Sigmoid colon (tissue), 7 donors: ENCODE data around the gene PRTN3. TPM values are rescaled to one million over a fixed set of nuclear protein-coding genes. Genes with fewer than 3 reads are reported as not detected.
"Not testable (repeated sequence)": the region's sequence is repeated elsewhere in the genome, so short reads cannot be mapped to it uniquely, and the experiment has no call there.

Experiments
- DNase-seq: peaks from one replicate; pipeline ENCODE4 v3.0.0-alpha.2; 2019
- H3K27ac ChIP-seq, 4 donors: fragments of 200-600 bp; sonication (generic); one replicate each; pipeline ENCODE4 v1.5.1; 2016 to 2019; ENCODE audit warnings: mild to moderate bottlenecking in 1 of 4
- H3K27me3 ChIP-seq, 3 donors: fragments of 200-600 bp; sonication (generic); one replicate each; pipeline ENCODE4 v1.5.1; 2019; ENCODE audit warnings: mild to moderate bottlenecking in 1 of 3
- H3K36me3 ChIP-seq, 4 donors: fragments of 200-600 bp; sonication (generic); one replicate each; pipeline ENCODE4 v1.5.1; 2016 to 2019
- H3K4me1 ChIP-seq, 4 donors: fragments of 200-600 bp; sonication (generic); one replicate each; pipeline ENCODE4 v1.5.1; 2017 to 2019
- H3K4me3 ChIP-seq, 4 donors: fragments of 200-600 bp; sonication (generic); one replicate each; pipeline ENCODE4 v1.5.1; 2017 to 2019; ENCODE audit warnings: mild to moderate bottlenecking in 2 of 4, moderate library complexity in 1 of 4
- H3K9me3 ChIP-seq, 4 donors: fragments of 200-600 bp in 3 of 4; sonication (generic) in 3 of 4; one replicate each; pipeline versions ENCODE4 v1.5.1 to v1.6.1; 2013 to 2019
- EP300 ChIP-seq, 4 donors: sonication (generic); formaldehyde crosslinking; IDR thresholded peaks; one replicate each; pipeline ENCODE4 v1.6.1; 2017; ENCODE audit warnings: antibody characterized with exemption in 4 of 4
- POLR2A ChIP-seq, 2 donors: fragments of 450-650 bp; IDR thresholded peaks; one replicate each; pipeline ENCODE4 v1.6.1; 2016; ENCODE audit warnings: antibody characterized with exemption in 2 of 2, mild to moderate bottlenecking in 2 of 2, moderate library complexity in 2 of 2
- POLR2AphosphoS5 ChIP-seq, 4 donors: sonication (generic); formaldehyde crosslinking; IDR thresholded peaks; one replicate each; pipeline ENCODE4 v1.6.1; 2017; ENCODE audit warnings: antibody characterized with exemption in 4 of 4
- WGBS, 2 donors: extraction: QIAGEN DNeasy Blood & Tissue Kit; methylation state at CpG; one replicate each; pipeline ENCODE4 v1.1.7; 2013; 5-methylcytosine and 5-hydroxymethylcytosine counted together
- intact Hi-C: fragments of 100-400 bp; cut with DNase I; formaldehyde crosslinking; loops from one replicate; pipeline ENCODE4 v1.15.1; 2023
- polyA plus RNA-seq, 3 donors: library from polyadenylated mRNA; stranded (reverse); fragments of 200-250 nt; gene quantifications; one replicate each; pipeline ENCODE4 v1.2.3, GENCODE V29; 2013
- total RNA-seq, 4 donors: library from RNA; depleted of rRNA; stranded (reverse); fragments of >200 nt; gene quantifications; one replicate each; pipeline ENCODE4 v1.1.0, GENCODE V29; 2016
- TF ChIP-seq, protein P1 (sequence below), 4 experiments: fragments of 450-650 bp in 3 of 4; fragments of 200-600 bp in 1 of 4; IDR thresholded peaks; one replicate each; pipeline ENCODE4 v1.5.1; 2016 to 2019; ENCODE audit warnings: antibody characterized with exemption in 4 of 4, mild to moderate bottlenecking in 3 of 4, moderate library complexity in 2 of 4
- donor health status: healthy with polysubstance abuse.
- donor health status: Bipolar disorder and iron deficiency.
- donor health status: healthy.

PRTN3 gene
- total and polyA plus RNA-seq, 7 donors: not detected

- H3K9me3 ChIP-seq: no peaks in the 10 kb centered on the region
- H3K4me1 ChIP-seq: peaks cover 0 to 30% (median 23%) of the 10 kb centered on the region in 4 donors
- intact Hi-C loops: no loop called here
- no peaks in the 10 kb centered on the region for H3K36me3 ChIP-seq
- WGBS, 2 donors: 9 to 37% methylated on average over 67 to 70 of the region's 70 CpGs
- no peak for DNase-seq
- H3K27me3 ChIP-seq: peaks cover 14 to 88% (median 54%) of the 10 kb centered on the region in 3 donors
- H3K27ac ChIP-seq: no peak overlapping the region
- H3K4me3 ChIP-seq: peak overlapping the region in 3 of 4 donors; percentile 22 to 32 (median 24)
- no peak for TF ChIP-seq POLR2AphosphoS5 (IDR thresholded peaks at IDR 0.05)
- no peak for TF ChIP-seq EP300 (IDR thresholded peaks at IDR 0.05)
- TF ChIP-seq POLR2A (IDR thresholded peaks at IDR 0.05): no peak
- TF ChIP-seq, protein P1, sequence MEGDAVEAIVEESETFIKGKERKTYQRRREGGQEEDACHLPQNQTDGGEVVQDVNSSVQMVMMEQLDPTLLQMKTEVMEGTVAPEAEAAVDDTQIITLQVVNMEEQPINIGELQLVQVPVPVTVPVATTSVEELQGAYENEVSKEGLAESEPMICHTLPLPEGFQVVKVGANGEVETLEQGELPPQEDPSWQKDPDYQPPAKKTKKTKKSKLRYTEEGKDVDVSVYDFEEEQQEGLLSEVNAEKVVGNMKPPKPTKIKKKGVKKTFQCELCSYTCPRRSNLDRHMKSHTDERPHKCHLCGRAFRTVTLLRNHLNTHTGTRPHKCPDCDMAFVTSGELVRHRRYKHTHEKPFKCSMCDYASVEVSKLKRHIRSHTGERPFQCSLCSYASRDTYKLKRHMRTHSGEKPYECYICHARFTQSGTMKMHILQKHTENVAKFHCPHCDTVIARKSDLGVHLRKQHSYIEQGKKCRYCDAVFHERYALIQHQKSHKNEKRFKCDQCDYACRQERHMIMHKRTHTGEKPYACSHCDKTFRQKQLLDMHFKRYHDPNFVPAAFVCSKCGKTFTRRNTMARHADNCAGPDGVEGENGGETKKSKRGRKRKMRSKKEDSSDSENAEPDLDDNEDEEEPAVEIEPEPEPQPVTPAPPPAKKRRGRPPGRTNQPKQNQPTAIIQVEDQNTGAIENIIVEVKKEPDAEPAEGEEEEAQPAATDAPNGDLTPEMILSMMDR (IDR thresholded peaks at IDR 0.05): no peak
Observed at GRCh38 chr19:843836-844545, 3.2 kb downstream of the PRTN3 start.

GRCh38 chr19:844546-844971 is 3.8 kb downstream of the PRTN3 start:
- Histone ChIP-seq H3K27me3 (peaks cover 14 to 82% (median 54%) of the 10 kb centered on the region in 3 donors), H3K4me3 (no peak overlapping the region), H3K4me1 (peaks cover 0 to 30% (median 23%) of the 10 kb centered on the region in 4 donors), H3K9me3 (no peaks in the 10 kb centered on the region), H3K36me3 (no peaks in the 10 kb centered on the region), H3K27ac (no peak overlapping the region)
- 10 to 39% methylated on average over 11 of the region's 11 CpGs for WGBS, 2 donors
- DNase-seq: no peak
- intact Hi-C loops: no loop called here
- TF ChIP-seq POLR2A (IDR thresholded peaks at IDR 0.05) (no peak), POLR2AphosphoS5 (IDR thresholded peaks at IDR 0.05) (no peak), EP300 (IDR thresholded peaks at IDR 0.05) (no peak)
- TF ChIP-seq, protein P1 (IDR thresholded peaks at IDR 0.05): no peak

DNA sequence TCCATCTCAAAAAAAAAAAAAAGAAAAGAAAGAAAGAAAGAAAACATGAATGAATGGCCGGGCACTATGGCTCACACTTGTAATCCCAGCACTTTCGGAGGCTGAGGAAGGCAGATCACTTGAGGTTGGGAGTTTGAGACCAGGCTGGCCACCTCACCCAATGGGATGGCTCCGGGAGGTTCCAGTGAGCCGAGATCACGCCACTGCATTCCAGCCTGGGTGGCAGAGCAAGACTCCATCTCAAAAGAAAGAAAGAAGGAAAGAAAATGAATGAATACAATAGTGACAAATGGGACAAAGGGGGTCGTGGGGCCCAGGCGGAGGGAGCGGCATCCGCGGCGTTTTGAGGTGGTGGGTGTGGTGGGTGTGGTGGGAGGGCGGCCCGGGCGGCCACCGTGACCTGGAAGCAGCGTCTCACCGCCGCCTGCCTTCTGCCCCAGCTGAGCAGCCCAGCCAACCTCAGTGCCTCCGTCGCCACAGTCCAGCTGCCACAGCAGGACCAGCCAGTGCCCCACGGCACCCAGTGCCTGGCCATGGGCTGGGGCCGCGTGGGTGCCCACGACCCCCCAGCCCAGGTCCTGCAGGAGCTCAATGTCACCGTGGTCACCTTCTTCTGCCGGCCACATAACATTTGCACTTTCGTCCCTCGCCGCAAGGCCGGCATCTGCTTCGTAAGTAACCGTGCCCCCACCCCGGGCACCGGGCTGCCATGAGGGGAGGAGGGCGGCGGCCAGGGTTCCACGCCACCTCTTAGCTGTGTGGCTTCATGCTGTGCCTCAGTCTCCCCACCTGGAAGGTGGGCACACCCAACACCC is 5.1 kb downstream of the PRTN3 start:
- no peak for TF ChIP-seq POLR2AphosphoS5 (IDR thresholded peaks at IDR 0.05)
- TF ChIP-seq POLR2A (IDR thresholded peaks at IDR 0.05): no peak
- no peak for TF ChIP-seq EP300 (IDR thresholded peaks at IDR 0.05)
- TF ChIP-seq, protein P1 (IDR thresholded peaks at IDR 0.05): no peak
- Histone ChIP-seq H3K4me1 (peaks cover 0 to 42% (median 31%) of the 10 kb centered on the region in 4 donors), H3K36me3 (no peaks in the 10 kb centered on the region), H3K27ac (no peak overlapping the region), H3K4me3 (no peak overlapping the region), H3K27me3 (peaks cover 14 to 71% (median 49%) of the 10 kb centered on the region in 3 donors), H3K9me3 (no peaks in the 10 kb centered on the region)
- intact Hi-C loops: no loop called here
- DNase-seq: no peak
- 46 to 70% methylated on average over 37 of the region's 37 CpGs for WGBS, 2 donors

DNA sequence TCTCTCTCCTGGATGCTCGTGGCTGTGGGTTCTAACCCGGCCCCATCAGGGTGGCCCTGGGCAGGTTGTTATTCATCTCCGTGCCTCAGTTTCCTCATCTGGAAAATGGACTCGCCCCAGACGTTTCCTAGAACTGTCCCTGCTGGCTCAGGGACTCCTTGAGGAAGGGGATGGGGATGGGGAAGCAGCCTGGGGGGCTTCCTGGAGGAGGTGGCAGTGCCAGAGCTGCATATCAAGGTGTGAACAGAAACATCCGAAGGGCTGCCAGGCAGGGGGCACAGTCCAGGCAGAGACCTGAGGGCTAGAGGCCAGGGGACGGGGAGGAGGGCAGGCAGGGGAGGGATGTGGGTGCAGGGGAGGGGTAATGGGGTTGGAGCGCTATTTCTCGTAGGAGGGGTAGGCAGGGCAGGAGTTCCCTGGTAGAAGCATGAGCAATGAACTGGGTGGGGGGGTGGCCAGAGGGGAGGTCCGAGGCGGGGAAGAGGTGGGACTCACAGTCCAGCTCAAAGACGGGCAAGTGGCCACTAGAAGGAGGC is 7.7 kb downstream of the PRTN3 start:
- TF ChIP-seq, protein P1 (IDR thresholded peaks at IDR 0.05): no peak
- TF ChIP-seq POLR2A (IDR thresholded peaks at IDR 0.05) (no peak), EP300 (IDR thresholded peaks at IDR 0.05) (no peak), POLR2AphosphoS5 (IDR thresholded peaks at IDR 0.05) (no peak)
- H3K4me1 ChIP-seq: peaks cover 0 to 52% (median 38%) of the 10 kb centered on the region in 4 donors
- no peaks in the 10 kb centered on the region for H3K9me3 ChIP-seq
- H3K27me3 ChIP-seq: peaks cover 17 to 73% (median 52%) of the 10 kb centered on the region in 3 donors
- DNase-seq: no peak
- 28 to 43% methylated on average over 12 of the region's 12 CpGs for WGBS, 2 donors
- H3K36me3 ChIP-seq: no peaks in the 10 kb centered on the region
- H3K4me3 ChIP-seq: no peak overlapping the region
- intact Hi-C loops: no loop called here
- peak overlapping the region; percentile 23 to 54 (median 42) for H3K27ac ChIP-seq

DNA sequence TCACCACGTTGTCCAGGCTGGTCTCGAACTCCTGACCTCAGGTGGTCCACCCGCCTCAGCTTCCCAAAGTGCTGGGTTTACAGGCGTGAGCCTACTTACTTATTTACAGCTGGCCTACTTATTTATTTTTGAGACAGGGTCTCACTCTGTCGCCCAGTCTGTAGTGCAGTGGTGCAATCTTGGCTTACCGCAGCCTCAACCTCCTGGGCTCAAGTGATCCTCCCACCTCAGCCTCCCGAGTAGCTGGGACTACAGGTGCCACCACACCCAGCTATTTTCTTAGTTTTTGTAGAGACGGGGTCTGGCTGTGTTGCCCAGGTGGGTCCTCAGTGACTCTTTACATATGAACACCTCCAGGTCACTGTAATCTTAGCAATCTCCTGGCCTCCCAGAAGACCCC is 8.4 kb downstream of the PRTN3 start:
- H3K36me3 ChIP-seq, H3K4me3 ChIP-seq, H3K9me3 ChIP-seq, DNase-seq, intact Hi-C loops: not testable (repeated sequence)
- Histone ChIP-seq H3K27me3 (peaks cover 14 to 71% (median 51%) of the 10 kb centered on the region in 3 donors), H3K27ac (peak overlapping the region in 3 of 4 donors; percentile 23 to 54 (median 24)), H3K4me1 (peaks cover 0 to 45% (median 32%) of the 10 kb centered on the region in 4 donors)
- 59 to 81% methylated on average over 8 of the region's 8 CpGs for WGBS, 2 donors
